HepG2 (cell line): ENCODE data around the gene EPHA2. TPM values are rescaled to one million over a fixed set of nuclear protein-coding genes. Genes with fewer than 3 reads are reported as not detected.

Experiments used
- EHMT2 ChIP-seq: fragments of 200-600 bp; sonication (generic); IDR thresholded peaks from 2 replicates; pipeline ENCODE4 v1.7.0; 2017; ENCODE audit warnings: antibody characterized with exemption, low read depth, low read length, borderline replicate concordance
- FOSL2 ChIP-seq: sonication (generic); formaldehyde crosslinking; IDR thresholded peaks from 2 replicates; pipeline ENCODE4 v1.4.0; 2020; ENCODE audit warnings: missing genetic modification reagents
- IRF2 ChIP-seq: IDR thresholded peaks from 2 replicates; pipeline ENCODE4 v1.6.1; 2018; ENCODE audit warnings: missing genetic modification reagents, missing compliant biosample characterization
- MXI1 ChIP-seq: IDR thresholded peaks from 3 replicates; pipeline ENCODE4 v1.6.1; 2012; ENCODE audit warnings: low read depth, low read length, inconsistent platforms, borderline replicate concordance
- NFE2L1 ChIP-seq: sonication (generic); formaldehyde crosslinking; IDR thresholded peaks from 2 replicates; pipeline ENCODE4 v1.4.0; 2020; ENCODE audit warnings: missing genetic modification reagents, mild to moderate bottlenecking, borderline replicate concordance
- RARA ChIP-seq: IDR thresholded peaks from 2 replicates; pipeline ENCODE4 v1.6.1; 2016; ENCODE audit warnings: missing genetic modification reagents, missing compliant biosample characterization
- ZFP90 ChIP-seq: sonication (generic); formaldehyde crosslinking; IDR thresholded peaks from 2 replicates; pipeline ENCODE4 v1.8.0; 2022; ENCODE audit warnings: missing genetic modification reagents, mild to moderate bottlenecking, inconsistent platforms, borderline replicate concordance
- ZMYM2 ChIP-seq: sonication (generic); formaldehyde crosslinking; IDR thresholded peaks from 2 replicates; pipeline ENCODE4 v1.8.0; 2022; ENCODE audit warnings: mild to moderate bottlenecking, missing genetic modification reagents
- ZNF101 ChIP-seq: sonication (generic); formaldehyde crosslinking; IDR thresholded peaks from 2 replicates; pipeline ENCODE4 v1.4.0; 2020; ENCODE audit warnings: mild to moderate bottlenecking, low read depth, missing genetic modification reagents, borderline replicate concordance
- ZNF335 ChIP-seq: sonication (generic); formaldehyde crosslinking; IDR thresholded peaks from 2 replicates; pipeline ENCODE4 v1.4.0; 2020; ENCODE audit warnings: missing genetic modification reagents
- ZNF549 ChIP-seq: sonication (generic); formaldehyde crosslinking; IDR thresholded peaks from 2 replicates; pipeline ENCODE4 v1.5.0; 2020; ENCODE audit warnings: missing genetic modification reagents
- ZNF605 ChIP-seq: sonication (generic); formaldehyde crosslinking; IDR thresholded peaks from 2 replicates; pipeline ENCODE4 v1.8.0; 2022; ENCODE audit warnings: mild to moderate bottlenecking, missing genetic modification reagents
- polyA plus RNA-seq, 8 experiments: library from polyadenylated mRNA; depleted of rRNA in 3 of 8; stranded (reverse) in 7 of 8; unstranded in 1 of 8; fragments of >200 nt; fragmentation: Illumina TruSeq in 4 of 8; extraction: Trizol in 4 of 8; gene quantifications; 2 replicates each; pipeline versions ENCODE4 v1.2.1 to v1.2.3, GENCODE V29; 2011 to 2016; ENCODE audit warnings: low read depth in 4 of 8, missing spikeins in 1 of 8, mixed read lengths in 1 of 8; ENCODE audit not compliant: insufficient read depth in 1 of 8
- total RNA-seq, 5 experiments: library from RNA; depleted of rRNA; stranded (reverse); fragments of >200 nt; fragmentation: Illumina TruSeq; extraction: Trizol; gene quantifications; 2 replicates each; pipeline ENCODE4 v1.2.3, GENCODE V29; 2016; ENCODE audit warnings: low read depth in 1 of 5
- TF ChIP-seq, protein P1 (sequence below): sonication (generic); formaldehyde crosslinking; IDR thresholded peaks from 2 replicates; pipeline ENCODE4 v1.5.1; 2020; ENCODE audit warnings: mild to moderate bottlenecking, missing genetic modification reagents, moderate library complexity
- TF ChIP-seq, protein P2 (sequence below): IDR thresholded peaks from 2 replicates; pipeline ENCODE4 v1.6.1; 2016
- TF ChIP-seq, protein P3 (sequence below): sonication (generic); formaldehyde crosslinking; IDR thresholded peaks from 2 replicates; pipeline ENCODE4 v1.4.0; 2020; ENCODE audit warnings: low read depth, mild to moderate bottlenecking, missing genetic modification reagents
- TF ChIP-seq, protein P4 (sequence below): IDR thresholded peaks from 2 replicates; pipeline ENCODE4 v1.6.1; 2016; ENCODE audit warnings: missing genetic modification reagents, missing compliant biosample characterization
- TF ChIP-seq, protein P5 (sequence below): fragments of 450-650 bp; IDR thresholded peaks from 2 replicates; pipeline ENCODE4 v1.6.1; 2017; ENCODE audit warnings: mild to moderate bottlenecking
- TF ChIP-seq, protein P6 (sequence below): sonication (generic); formaldehyde crosslinking; IDR thresholded peaks from 2 replicates; pipeline ENCODE4 v1.4.0; 2020; ENCODE audit warnings: low read depth, missing genetic modification reagents

EPHA2 gene
- total and polyA plus RNA-seq, 2 of the 13 experiments (the other 11 are each of a cell fraction or from before 2014, with no cell fraction given) = 33.6 to 53.6 TPM

DNA sequence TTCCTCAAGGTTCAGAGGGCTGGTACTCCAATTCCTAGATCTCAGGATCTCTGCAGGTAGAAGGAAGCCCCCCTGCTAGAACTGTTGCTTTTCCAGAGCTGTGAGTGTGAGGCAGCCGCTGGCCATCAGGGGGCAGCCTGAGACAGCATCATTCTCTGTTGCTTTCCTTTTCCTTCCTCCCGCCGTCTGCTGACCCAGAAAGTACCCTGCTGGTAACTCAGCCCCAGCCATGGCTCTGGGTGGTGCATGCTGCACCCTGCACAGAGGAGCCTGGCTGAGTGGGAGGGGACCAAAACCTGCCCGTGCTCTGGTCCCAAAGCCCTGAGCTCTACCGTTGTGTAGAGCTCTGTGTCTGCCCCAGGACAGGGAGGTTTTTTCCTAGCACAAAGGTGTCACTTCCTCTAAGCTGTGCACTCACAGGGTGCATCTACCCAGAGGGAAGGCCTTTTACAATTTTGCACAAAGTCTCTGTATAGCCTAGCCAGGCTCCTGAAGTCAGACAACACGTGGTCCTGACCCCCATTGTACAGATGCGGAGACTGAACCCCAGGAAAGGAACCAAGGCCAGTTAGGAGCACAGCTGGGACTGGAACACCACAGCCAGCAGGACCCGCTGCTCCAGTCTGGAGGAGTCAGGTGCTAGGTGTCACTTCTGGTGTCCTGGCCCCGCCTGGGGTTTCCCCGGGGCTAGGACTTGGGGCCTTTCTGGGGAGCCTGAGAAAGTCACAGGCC lies 76.8 kb downstream of the EPHA2 start (continued):
- TF ChIP-seq, protein P1, sequence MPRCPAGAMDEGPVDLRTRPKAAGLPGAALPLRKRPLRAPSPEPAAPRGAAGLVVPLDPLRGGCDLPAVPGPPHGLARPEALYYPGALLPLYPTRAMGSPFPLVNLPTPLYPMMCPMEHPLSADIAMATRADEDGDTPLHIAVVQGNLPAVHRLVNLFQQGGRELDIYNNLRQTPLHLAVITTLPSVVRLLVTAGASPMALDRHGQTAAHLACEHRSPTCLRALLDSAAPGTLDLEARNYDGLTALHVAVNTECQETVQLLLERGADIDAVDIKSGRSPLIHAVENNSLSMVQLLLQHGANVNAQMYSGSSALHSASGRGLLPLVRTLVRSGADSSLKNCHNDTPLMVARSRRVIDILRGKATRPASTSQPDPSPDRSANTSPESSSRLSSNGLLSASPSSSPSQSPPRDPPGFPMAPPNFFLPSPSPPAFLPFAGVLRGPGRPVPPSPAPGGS = peak; percentile 22; the same call in 1 of the 2 replicates
- TF ChIP-seq, protein P2, sequence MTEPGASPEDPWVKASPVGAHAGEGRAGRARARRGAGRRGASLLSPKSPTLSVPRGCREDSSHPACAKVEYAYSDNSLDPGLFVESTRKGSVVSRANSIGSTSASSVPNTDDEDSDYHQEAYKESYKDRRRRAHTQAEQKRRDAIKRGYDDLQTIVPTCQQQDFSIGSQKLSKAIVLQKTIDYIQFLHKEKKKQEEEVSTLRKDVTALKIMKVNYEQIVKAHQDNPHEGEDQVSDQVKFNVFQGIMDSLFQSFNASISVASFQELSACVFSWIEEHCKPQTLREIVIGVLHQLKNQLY (CRISPR knock-in tag) = peak; percentile 24; the same call in 1 of the 2 replicates
- TF ChIP-seq ZMYM2 (CRISPR knock-in tag) (no peak), ZNF605 (CRISPR knock-in tag) (no peak), ZNF549 (CRISPR knock-in tag) (no peak), ZNF101 (no peak), ZFP90 (CRISPR knock-in tag) (0 out of 2 replicates have a peak, but pooled peaks have one; percentile 56), IRF2 (CRISPR knock-in tag) (0 out of 2 replicates have a peak, but pooled peaks have one; percentile 68), MXI1 (0 out of 3 replicates have a peak, but pooled peaks have one; percentile 9), RARA (no peak), NFE2L1 (CRISPR knock-in tag) (no peak), ZNF335 (CRISPR knock-in tag) (no peak), FOSL2 (CRISPR knock-in tag) (peak; percentile 34), EHMT2 (no peak)
- TF ChIP-seq, protein P3, sequence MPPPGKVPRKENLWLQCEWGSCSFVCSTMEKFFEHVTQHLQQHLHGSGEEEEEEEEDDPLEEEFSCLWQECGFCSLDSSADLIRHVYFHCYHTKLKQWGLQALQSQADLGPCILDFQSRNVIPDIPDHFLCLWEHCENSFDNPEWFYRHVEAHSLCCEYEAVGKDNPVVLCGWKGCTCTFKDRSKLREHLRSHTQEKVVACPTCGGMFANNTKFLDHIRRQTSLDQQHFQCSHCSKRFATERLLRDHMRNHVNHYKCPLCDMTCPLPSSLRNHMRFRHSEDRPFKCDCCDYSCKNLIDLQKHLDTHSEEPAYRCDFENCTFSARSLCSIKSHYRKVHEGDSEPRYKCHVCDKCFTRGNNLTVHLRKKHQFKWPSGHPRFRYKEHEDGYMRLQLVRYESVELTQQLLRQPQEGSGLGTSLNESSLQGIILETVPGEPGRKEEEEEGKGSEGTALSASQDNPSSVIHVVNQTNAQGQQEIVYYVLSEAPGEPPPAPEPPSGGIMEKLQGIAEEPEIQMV (CRISPR knock-in tag) = no peak
- TF ChIP-seq, protein P4, sequence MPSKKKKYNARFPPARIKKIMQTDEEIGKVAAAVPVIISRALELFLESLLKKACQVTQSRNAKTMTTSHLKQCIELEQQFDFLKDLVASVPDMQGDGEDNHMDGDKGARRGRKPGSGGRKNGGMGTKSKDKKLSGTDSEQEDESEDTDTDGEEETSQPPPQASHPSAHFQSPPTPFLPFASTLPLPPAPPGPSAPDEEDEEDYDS (CRISPR knock-in tag) = peak; percentile 18; the same call in 1 of the 2 replicates
- TF ChIP-seq, protein P5, sequence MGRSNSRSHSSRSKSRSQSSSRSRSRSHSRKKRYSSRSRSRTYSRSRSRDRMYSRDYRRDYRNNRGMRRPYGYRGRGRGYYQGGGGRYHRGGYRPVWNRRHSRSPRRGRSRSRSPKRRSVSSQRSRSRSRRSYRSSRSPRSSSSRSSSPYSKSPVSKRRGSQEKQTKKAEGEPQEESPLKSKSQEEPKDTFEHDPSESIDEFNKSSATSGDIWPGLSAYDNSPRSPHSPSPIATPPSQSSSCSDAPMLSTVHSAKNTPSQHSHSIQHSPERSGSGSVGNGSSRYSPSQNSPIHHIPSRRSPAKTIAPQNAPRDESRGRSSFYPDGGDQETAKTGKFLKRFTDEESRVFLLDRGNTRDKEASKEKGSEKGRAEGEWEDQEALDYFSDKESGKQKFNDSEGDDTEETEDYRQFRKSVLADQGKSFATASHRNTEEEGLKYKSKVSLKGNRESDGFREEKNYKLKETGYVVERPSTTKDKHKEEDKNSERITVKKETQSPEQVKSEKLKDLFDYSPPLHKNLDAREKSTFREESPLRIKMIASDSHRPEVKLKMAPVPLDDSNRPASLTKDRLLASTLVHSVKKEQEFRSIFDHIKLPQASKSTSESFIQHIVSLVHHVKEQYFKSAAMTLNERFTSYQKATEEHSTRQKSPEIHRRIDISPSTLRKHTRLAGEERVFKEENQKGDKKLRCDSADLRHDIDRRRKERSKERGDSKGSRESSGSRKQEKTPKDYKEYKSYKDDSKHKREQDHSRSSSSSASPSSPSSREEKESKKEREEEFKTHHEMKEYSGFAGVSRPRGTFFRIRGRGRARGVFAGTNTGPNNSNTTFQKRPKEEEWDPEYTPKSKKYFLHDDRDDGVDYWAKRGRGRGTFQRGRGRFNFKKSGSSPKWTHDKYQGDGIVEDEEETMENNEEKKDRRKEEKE = no peak
- TF ChIP-seq, protein P6, sequence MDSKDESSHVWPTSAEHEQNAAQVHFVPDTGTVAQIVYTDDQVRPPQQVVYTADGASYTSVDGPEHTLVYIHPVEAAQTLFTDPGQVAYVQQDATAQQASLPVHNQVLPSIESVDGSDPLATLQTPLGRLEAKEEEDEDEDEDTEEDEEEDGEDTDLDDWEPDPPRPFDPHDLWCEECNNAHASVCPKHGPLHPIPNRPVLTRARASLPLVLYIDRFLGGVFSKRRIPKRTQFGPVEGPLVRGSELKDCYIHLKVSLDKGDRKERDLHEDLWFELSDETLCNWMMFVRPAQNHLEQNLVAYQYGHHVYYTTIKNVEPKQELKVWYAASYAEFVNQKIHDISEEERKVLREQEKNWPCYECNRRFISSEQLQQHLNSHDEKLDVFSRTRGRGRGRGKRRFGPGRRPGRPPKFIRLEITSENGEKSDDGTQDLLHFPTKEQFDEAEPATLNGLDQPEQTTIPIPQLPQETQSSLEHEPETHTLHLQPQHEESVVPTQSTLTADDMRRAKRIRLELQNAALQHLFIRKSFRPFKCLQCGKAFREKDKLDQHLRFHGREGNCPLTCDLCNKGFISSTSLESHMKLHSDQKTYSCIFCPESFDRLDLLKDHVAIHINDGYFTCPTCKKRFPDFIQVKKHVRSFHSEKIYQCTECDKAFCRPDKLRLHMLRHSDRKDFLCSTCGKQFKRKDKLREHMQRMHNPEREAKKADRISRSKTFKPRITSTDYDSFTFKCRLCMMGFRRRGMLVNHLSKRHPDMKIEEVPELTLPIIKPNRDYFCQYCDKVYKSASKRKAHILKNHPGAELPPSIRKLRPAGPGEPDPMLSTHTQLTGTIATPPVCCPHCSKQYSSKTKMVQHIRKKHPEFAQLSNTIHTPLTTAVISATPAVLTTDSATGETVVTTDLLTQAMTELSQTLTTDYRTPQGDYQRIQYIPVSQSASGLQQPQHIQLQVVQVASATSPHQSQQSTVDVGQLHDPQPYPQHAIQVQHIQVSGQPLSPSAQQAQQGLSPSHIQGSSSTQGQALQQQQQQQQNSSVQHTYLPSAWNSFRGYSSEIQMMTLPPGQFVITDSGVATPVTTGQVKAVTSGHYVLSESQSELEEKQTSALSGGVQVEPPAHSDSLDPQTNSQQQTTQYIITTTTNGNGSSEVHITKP = no peak
